Measurements from ENCODE around the gene RPP30.

- TF ChIP-seq, protein P1, sequence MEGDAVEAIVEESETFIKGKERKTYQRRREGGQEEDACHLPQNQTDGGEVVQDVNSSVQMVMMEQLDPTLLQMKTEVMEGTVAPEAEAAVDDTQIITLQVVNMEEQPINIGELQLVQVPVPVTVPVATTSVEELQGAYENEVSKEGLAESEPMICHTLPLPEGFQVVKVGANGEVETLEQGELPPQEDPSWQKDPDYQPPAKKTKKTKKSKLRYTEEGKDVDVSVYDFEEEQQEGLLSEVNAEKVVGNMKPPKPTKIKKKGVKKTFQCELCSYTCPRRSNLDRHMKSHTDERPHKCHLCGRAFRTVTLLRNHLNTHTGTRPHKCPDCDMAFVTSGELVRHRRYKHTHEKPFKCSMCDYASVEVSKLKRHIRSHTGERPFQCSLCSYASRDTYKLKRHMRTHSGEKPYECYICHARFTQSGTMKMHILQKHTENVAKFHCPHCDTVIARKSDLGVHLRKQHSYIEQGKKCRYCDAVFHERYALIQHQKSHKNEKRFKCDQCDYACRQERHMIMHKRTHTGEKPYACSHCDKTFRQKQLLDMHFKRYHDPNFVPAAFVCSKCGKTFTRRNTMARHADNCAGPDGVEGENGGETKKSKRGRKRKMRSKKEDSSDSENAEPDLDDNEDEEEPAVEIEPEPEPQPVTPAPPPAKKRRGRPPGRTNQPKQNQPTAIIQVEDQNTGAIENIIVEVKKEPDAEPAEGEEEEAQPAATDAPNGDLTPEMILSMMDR (conservative IDR thresholded peaks at IDR 0.05), result no peak
- TF ChIP-seq EZH2 (IDR thresholded peaks at IDR 0.05; ENCODE audit: low read depth), result no peak
These were observed 21.4 kb downstream of the RPP30 start for GRCh38 chr10:90893190-90893589.

Measured in PC-9 (cell line).